GM12872 (cell line): ENCODE measurements around the gene GABRR1.

Experiments
- TF ChIP-seq, protein P1 (sequence below): IDR thresholded peaks from 3 replicates; pipeline ENCODE4 v1.5.1; 2011; ENCODE audit warnings: low read depth, mild to moderate bottlenecking, low read length, moderate library complexity; ENCODE audit not compliant: insufficient read depth

Gene GABRR1

DNA sequence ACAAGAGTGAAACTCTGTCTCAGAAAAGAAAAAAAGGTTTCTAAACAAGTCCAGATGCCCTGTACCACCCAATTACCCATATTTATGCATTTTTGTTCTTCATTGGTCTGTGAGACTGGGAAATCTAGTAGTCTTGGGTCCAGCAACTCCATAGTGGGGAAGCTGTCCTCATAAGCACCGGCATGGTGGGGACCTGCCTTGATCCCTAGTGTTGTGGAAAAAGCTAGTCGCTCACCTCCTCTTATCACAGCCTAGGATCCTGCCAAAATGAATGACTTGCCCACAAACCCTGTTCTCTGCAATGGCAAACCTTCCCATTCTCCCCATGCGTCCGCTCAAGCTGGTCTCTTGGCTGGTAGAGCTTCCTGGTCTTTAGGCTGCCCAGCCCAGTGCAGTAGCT, 38.3 kb upstream of the GABRR1 start:
- TF ChIP-seq, protein P1, sequence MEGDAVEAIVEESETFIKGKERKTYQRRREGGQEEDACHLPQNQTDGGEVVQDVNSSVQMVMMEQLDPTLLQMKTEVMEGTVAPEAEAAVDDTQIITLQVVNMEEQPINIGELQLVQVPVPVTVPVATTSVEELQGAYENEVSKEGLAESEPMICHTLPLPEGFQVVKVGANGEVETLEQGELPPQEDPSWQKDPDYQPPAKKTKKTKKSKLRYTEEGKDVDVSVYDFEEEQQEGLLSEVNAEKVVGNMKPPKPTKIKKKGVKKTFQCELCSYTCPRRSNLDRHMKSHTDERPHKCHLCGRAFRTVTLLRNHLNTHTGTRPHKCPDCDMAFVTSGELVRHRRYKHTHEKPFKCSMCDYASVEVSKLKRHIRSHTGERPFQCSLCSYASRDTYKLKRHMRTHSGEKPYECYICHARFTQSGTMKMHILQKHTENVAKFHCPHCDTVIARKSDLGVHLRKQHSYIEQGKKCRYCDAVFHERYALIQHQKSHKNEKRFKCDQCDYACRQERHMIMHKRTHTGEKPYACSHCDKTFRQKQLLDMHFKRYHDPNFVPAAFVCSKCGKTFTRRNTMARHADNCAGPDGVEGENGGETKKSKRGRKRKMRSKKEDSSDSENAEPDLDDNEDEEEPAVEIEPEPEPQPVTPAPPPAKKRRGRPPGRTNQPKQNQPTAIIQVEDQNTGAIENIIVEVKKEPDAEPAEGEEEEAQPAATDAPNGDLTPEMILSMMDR = no peak

- TF ChIP-seq, protein P1 = no peak
Measured at GRCh38 chr6:89254569-89254968, 37.4 kb upstream of the GABRR1 start.

GRCh38 chr6:89252907-89253306, 35.7 kb upstream of the GABRR1 start:
- TF ChIP-seq, protein P1 = no peak

DNA sequence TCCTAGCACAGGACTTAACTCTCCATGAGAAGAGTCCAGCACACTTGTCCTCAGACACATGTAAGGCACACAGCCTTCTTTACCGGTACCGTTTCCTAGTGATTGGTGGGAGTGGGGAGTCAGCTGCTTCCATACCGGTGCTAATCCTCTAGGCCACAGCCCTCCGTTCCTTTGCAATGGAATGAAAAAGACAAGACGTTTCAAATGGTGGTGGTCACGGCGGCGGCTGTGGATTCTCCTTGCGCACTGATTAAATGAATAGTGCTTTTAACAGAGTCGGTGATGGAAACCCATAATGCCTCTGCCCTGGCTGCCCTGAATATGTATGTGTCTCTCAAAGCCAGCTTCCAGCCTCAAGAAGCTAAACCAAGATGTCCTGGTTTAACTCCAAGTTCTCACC, 34.8 kb upstream of the GABRR1 start:
- TF ChIP-seq, protein P1 = no peak

DNA sequence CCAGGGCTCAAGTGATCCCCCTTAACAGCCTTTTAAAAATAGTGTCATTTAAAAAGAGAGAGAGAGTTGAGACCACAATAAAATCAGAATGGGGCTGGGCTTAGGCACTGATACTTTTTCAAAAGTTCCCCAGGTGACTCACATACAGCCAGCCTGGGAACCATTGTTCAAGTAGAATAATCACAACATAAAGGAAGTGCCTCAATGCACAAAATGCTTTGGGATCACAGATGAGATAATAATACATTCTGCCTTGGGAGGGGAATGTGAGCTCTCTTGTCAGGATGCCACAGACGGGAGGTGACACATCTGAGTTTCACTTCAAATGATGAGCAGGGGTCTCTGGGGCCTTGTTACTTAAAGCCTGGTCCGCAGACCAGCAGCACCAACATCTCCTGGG, 34.0 kb upstream of the GABRR1 start:
- TF ChIP-seq, protein P1 = no peak

DNA sequence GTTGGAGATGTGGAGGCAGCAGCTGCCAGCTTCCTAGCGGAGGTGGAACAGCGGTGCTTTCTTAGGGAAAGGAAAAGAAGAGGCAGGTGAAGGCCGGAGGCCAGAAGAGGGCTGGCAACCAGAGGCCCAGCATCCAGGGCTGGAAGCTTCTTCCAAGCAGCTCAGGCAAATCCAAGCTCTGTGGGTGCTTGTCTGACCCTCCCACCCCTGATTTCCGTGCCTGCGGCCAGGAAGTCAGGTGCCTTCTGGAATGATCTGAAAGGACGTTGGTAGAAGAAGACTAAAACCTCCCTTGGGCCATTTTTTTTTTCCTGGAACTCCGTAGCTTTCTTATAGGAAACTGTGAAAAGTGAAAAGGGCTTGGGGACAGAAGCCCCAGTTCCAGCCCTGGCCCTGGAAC, 33.1 kb upstream of the GABRR1 start:
- TF ChIP-seq, protein P1 = no peak

GRCh38 chr6:89244241-89244985, 27.3 kb upstream of the GABRR1 start:
- TF ChIP-seq, protein P1 = no peak

- TF ChIP-seq, protein P1 = no peak
Measured at GRCh38 chr6:89243331-89243629, 26.1 kb upstream of the GABRR1 start.
